Osteoblast (primary cell): Measurements from ENCODE around the gene TSPOAP1. TPM values are rescaled to one million over a fixed set of nuclear protein-coding genes. Genes with fewer than 3 reads are reported as not detected.

Experiments used
- DNase-seq: peaks from one replicate; pipeline ENCODE4 v3.0.0; 2011; ENCODE audit warnings: low spot score, mixed read lengths; ENCODE audit not compliant: insufficient read length; ENCODE audit errors: missing footprints
- H2AFZ ChIP-seq: 2 replicates; pipeline ENCODE4 v1.6.0; 2011; ENCODE audit warnings: mild to moderate bottlenecking, low read length
- H3K27ac ChIP-seq: 2 replicates; pipeline ENCODE4 v1.5.1; 2011; ENCODE audit warnings: mild to moderate bottlenecking, low read depth, low read length, moderate library complexity
- H3K27me3 ChIP-seq: 2 replicates; pipeline ENCODE4 v1.6.0; 2012; ENCODE audit warnings: mild to moderate bottlenecking, control low read depth, inconsistent platforms, low read length, moderate library complexity; ENCODE audit not compliant: insufficient read depth
- H3K36me3 ChIP-seq: 2 replicates; pipeline ENCODE4 v1.5.1; 2011; ENCODE audit warnings: mild to moderate bottlenecking, low read length, control low read depth, moderate library complexity; ENCODE audit not compliant: insufficient read depth
- H3K4me1 ChIP-seq: 2 replicates; pipeline ENCODE4 v1.5.1; 2011; ENCODE audit warnings: mild to moderate bottlenecking, low read length, control low read depth, moderate library complexity; ENCODE audit not compliant: insufficient read depth
- H3K4me2 ChIP-seq: 2 replicates; pipeline ENCODE4 v1.6.0; 2011; ENCODE audit warnings: mild to moderate bottlenecking, low read length; ENCODE audit not compliant: insufficient read depth
- H3K4me3 ChIP-seq: fragments of 200-600 bp; sonication (generic); 3 replicates; pipeline ENCODE4 v1.5.1; 2012; ENCODE audit warnings: mild to moderate bottlenecking, low read length, inconsistent platforms; ENCODE audit not compliant: insufficient read depth
- H3K79me2 ChIP-seq: 2 replicates; pipeline ENCODE4 v1.6.0; 2012; ENCODE audit warnings: mild to moderate bottlenecking, low read length, control low read depth, inconsistent platforms; ENCODE audit not compliant: insufficient read depth
- H3K9me3 ChIP-seq: 2 replicates; pipeline ENCODE4 v1.5.1; 2011; ENCODE audit warnings: low read depth, low read length, control low read depth
- H4K20me1 ChIP-seq: 2 replicates; pipeline ENCODE4 v1.6.0; 2012; ENCODE audit warnings: mild to moderate bottlenecking, low read length, control low read depth; ENCODE audit not compliant: insufficient read depth
- total RNA-seq: library from RNA; depleted of rRNA; stranded (reverse); fragments of >200 nt; gene quantifications from 2 replicates; pipeline ENCODE4 v1.2.3, GENCODE V29; 2012
- TF ChIP-seq, protein P1 (sequence below): IDR thresholded peaks from 2 replicates; pipeline ENCODE4 v1.5.1; 2011; ENCODE audit warnings: mild to moderate bottlenecking, low read depth, low read length, moderate library complexity; ENCODE audit errors: extremely low read depth

The TSPOAP1 gene
- total RNA-seq, 1 donor: 4.3 TPM

DNA sequence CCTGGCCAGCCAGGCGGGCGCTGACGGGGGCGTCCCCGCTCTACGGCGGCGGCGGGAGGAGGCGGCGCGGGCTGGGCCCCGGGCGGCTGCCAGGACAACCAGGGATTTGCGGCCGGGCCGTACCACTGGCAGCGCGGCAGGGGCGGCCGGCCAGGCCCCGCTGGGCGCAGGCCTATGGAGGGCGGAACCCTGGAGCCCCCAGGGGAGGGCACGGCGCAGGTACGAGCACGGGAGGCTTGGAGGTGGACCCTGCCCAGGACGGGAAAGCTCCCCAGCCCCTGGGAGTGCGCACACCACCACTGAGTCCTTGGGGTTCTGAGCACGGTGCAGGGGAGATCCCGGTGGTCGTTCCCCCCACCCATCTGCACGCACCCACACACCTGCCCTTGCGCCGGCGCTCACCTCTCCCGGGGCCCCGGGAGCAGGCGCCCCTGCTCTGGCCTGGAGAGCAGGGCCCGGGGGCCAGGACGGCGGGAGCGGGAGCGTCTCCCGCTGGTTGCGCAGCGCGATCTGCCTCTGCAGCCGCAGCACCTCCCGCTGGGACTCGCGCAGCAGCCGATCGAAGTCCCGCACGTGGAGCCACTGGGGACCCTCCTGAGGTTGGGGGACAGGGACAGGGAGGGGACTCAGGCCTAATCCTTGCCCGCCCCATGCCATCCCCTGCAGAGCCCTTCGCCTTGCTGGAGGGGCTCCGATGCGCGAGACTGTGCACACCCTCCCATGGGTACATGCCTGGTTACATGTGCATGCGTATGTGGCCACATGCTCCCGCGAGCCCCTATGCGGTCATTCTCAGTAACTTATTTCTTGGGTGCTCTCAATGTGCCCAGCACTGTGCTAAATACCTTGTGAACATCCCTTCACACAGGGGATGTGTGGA, 3.9 kb downstream of the TSPOAP1 start:
- no peak overlapping the region for H3K27ac ChIP-seq
- peak; percentile 95 for DNase-seq
- H3K4me2 ChIP-seq: peak overlapping the region; percentile 74

DNA sequence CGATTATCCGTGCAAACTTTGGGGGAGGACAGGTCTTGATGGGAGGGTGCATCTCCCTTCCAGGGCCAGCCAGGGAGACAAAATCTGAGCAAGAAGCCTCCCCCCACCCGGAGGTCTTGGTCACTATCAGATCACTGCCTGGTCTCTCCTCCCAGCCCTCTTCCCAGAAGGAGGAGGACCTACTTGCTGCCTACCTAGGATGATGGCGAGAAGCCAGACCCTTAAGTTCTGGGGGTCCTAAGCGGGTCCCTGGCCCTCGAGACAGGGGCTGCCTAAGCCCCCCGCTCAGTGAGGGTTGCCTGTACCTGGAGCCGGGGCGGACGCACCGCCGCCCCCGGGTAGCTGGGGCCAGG, 4.6 kb downstream of the TSPOAP1 start:
- H3K27me3 ChIP-seq: peaks cover 14% of the 10 kb centered on the region
- no peaks in the 10 kb centered on the region for H3K79me2 ChIP-seq
- peak overlapping the region; percentile 67 for H3K4me3 ChIP-seq
- no peaks in the 10 kb centered on the region for H3K4me1 ChIP-seq
- no peaks in the 10 kb centered on the region for H3K9me3 ChIP-seq
- no peak overlapping the region for H3K27ac ChIP-seq
- peak; percentile 83 for DNase-seq
- peak overlapping the region; percentile 35 for H2AFZ ChIP-seq
- H3K4me2 ChIP-seq: peak overlapping the region; percentile 74
- TF ChIP-seq, protein P1, sequence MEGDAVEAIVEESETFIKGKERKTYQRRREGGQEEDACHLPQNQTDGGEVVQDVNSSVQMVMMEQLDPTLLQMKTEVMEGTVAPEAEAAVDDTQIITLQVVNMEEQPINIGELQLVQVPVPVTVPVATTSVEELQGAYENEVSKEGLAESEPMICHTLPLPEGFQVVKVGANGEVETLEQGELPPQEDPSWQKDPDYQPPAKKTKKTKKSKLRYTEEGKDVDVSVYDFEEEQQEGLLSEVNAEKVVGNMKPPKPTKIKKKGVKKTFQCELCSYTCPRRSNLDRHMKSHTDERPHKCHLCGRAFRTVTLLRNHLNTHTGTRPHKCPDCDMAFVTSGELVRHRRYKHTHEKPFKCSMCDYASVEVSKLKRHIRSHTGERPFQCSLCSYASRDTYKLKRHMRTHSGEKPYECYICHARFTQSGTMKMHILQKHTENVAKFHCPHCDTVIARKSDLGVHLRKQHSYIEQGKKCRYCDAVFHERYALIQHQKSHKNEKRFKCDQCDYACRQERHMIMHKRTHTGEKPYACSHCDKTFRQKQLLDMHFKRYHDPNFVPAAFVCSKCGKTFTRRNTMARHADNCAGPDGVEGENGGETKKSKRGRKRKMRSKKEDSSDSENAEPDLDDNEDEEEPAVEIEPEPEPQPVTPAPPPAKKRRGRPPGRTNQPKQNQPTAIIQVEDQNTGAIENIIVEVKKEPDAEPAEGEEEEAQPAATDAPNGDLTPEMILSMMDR: no peak
- H4K20me1 ChIP-seq: no peaks in the 10 kb centered on the region
- no peaks in the 10 kb centered on the region for H3K36me3 ChIP-seq

More for the DNA sequence above, 3.9 kb downstream of the TSPOAP1 start:
- peaks cover 14% of the 10 kb centered on the region for H3K27me3 ChIP-seq
- TF ChIP-seq, protein P1: no peak
- no peaks in the 10 kb centered on the region for H3K79me2 ChIP-seq
- no peaks in the 10 kb centered on the region for H3K9me3 ChIP-seq
- H2AFZ ChIP-seq: peak overlapping the region; percentile 51
- peak overlapping the region; percentile 67 for H3K4me3 ChIP-seq
- no peaks in the 10 kb centered on the region for H3K36me3 ChIP-seq
- H4K20me1 ChIP-seq: no peaks in the 10 kb centered on the region
- no peaks in the 10 kb centered on the region for H3K4me1 ChIP-seq

- Histone ChIP-seq H3K27me3 (peaks cover 14% of the 10 kb centered on the region), H3K4me2 (peak overlapping the region; percentile 74), H3K27ac (no peak overlapping the region), H3K9me3 (no peaks in the 10 kb centered on the region), H3K4me1 (no peaks in the 10 kb centered on the region), H3K4me3 (no peak overlapping the region), H3K36me3 (no peaks in the 10 kb centered on the region), H4K20me1 (no peaks in the 10 kb centered on the region), H2AFZ (no peak overlapping the region), H3K79me2 (no peaks in the 10 kb centered on the region)
- DNase-seq: peak; percentile 75
- TF ChIP-seq, protein P1: no peak
Measured at GRCh38 chr17:58323366-58324055, 5.1 kb downstream of the TSPOAP1 start.
